Gastrocnemius medialis (tissue), 4 donors: ENCODE measurements around the gene SERTM2. TPM values are rescaled to one million over a fixed set of nuclear protein-coding genes. Genes with fewer than 3 reads are reported as not detected.

ENCODE experiments used
- ATAC-seq, 2 donors: fragments of 150-250 bp; one replicate each; pipeline ENCODE4 v1.9.1; 2016
- DNase-seq, 2 donors: peaks; one replicate each; pipeline ENCODE4 v3.0.0-alpha.2; 2019
- H3K27ac ChIP-seq, 4 donors: fragments of 200-600 bp; sonication (generic); 1 replicate in 1 of 4; 2 replicates in 3 of 4; pipeline ENCODE4 v1.5.1; 2016 to 2018; ENCODE audit warnings: mild to moderate bottlenecking in 2 of 4, moderate library complexity in 1 of 4
- H3K27me3 ChIP-seq, 3 donors: fragments of 200-600 bp; sonication (generic) in 2 of 3; 1 replicate in 1 of 3; 2 replicates in 2 of 3; pipeline versions ENCODE4 v1.5.1 to v1.6.0; 2016 to 2019; ENCODE audit warnings: mild to moderate bottlenecking in 1 of 3, moderate library complexity in 1 of 3
- H3K36me3 ChIP-seq, 2 donors: fragments of 200-600 bp; sonication (generic) in 1 of 2; one replicate each; pipeline ENCODE4 v1.5.1; 2017 to 2018
- H3K4me1 ChIP-seq, 2 donors: fragments of 200-600 bp; sonication (generic) in 1 of 2; one replicate each; pipeline ENCODE4 v1.5.1; 2016 to 2017; ENCODE audit warnings: mild to moderate bottlenecking in 2 of 2
- H3K4me3 ChIP-seq, 4 donors: fragments of 200-600 bp; sonication (generic) in 3 of 4; 1 replicate in 1 of 4; 2 replicates in 3 of 4; pipeline ENCODE4 v1.5.1; 2016 to 2019; ENCODE audit warnings: mild to moderate bottlenecking in 2 of 4
- H3K9me3 ChIP-seq, 3 donors: fragments of 200-600 bp; sonication (generic) in 2 of 3; 1 replicate in 1 of 3; 2 replicates in 2 of 3; pipeline ENCODE4 v1.5.1; 2016 to 2019
- CTCF ChIP-seq, 5 experiments: fragments of 450-650 bp in 3 of 5; fragments of 200-600 bp in 2 of 5; sonication (generic) in 2 of 5; IDR thresholded peaks in 4 of 5; conservative IDR thresholded peaks in 1 of 5; 1 replicate in 4 of 5; 2 replicates in 1 of 5; pipeline ENCODE4 v1.5.1; 2016 to 2019; ENCODE audit warnings: antibody characterized with exemption in 5 of 5, mild to moderate bottlenecking in 3 of 5, moderate library complexity in 3 of 5
- POLR2A ChIP-seq, 2 donors: fragments of 450-650 bp; IDR thresholded peaks; one replicate each; pipeline ENCODE4 v1.6.1; 2017; ENCODE audit warnings: antibody characterized with exemption in 2 of 2, mild to moderate bottlenecking in 2 of 2, moderate library complexity in 2 of 2
- in situ Hi-C, 4 donors: fragments of 200-750 bp; cut with MboI; loops; one replicate each; pipeline versions ENCODE4 v1.15.0 to v1.8.0; 2017; ENCODE audit warnings: low sequenced_read_pairs in 4 of 4
- intact Hi-C: fragments of 100-400 bp; cut with DNase I; formaldehyde crosslinking; loops from one replicate; pipeline ENCODE4 v1.15.1; 2023; ENCODE audit warnings: low total_unique reads
- total RNA-seq, 4 donors: library from RNA; depleted of rRNA; stranded (reverse); fragments of >200 nt; gene quantifications; one replicate each; pipeline versions ENCODE4 v1.1.0 to v1.2.3, GENCODE V29; 2016

SERTM2 gene
- total RNA-seq, 4 donors from 2014 or later = 0.04 TPM; not detected in 3

DNA sequence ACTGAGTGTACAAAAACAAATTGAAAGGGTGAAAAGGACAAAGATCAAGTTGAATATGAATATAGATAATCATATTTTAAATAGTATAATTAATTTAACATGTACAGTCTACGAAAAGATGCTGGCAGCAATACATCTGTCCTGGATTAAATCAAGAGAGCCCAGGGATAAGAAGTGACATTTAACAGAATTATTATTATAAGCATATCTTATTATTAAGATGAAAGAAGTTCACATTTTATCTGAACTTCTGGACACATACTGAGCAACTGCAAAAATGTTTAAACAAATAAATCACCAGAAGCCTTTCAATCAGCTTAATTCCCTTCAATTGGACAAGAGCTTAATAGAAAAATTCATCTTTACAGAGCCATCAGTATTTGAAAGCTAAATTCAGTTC, 50.4 kb downstream of the SERTM2 start:
- ATAC-seq (no peak), DNase-seq (no peak)
- Histone ChIP-seq H3K27me3 (no peaks in the 10 kb centered on the region), H3K27ac (no peak overlapping the region), H3K4me1 (no peaks in the 10 kb centered on the region), H3K36me3 (no peaks in the 10 kb centered on the region), H3K4me3 (no peak overlapping the region), H3K9me3 (no peaks in the 10 kb centered on the region)
- intact Hi-C loops = no loop called here
- TF ChIP-seq POLR2A (IDR thresholded peaks at IDR 0.05) (no peak), CTCF (IDR thresholded peaks at IDR 0.05 in 4 of 5, conservative IDR thresholded peaks at IDR 0.05 in 1 of 5) (no peak)
- in situ Hi-C loops = no loop called here

GRCh38 chrX:111567542-111568255, 56.3 kb downstream of the SERTM2 start:
- Histone ChIP-seq H3K27me3 (no peaks in the 10 kb centered on the region), H3K36me3 (no peaks in the 10 kb centered on the region), H3K4me1 (no peaks in the 10 kb centered on the region), H3K27ac (no peak overlapping the region), H3K4me3 (no peak overlapping the region), H3K9me3 (no peaks in the 10 kb centered on the region)
- no peak for TF ChIP-seq POLR2A (IDR thresholded peaks at IDR 0.05)
- no peak for TF ChIP-seq CTCF (IDR thresholded peaks at IDR 0.05 in 4 of 5, conservative IDR thresholded peaks at IDR 0.05 in 1 of 5)
- intact Hi-C loops (no loop called here), in situ Hi-C loops (no loop called here)
- no peak for DNase-seq
- no peak for ATAC-seq

DNA sequence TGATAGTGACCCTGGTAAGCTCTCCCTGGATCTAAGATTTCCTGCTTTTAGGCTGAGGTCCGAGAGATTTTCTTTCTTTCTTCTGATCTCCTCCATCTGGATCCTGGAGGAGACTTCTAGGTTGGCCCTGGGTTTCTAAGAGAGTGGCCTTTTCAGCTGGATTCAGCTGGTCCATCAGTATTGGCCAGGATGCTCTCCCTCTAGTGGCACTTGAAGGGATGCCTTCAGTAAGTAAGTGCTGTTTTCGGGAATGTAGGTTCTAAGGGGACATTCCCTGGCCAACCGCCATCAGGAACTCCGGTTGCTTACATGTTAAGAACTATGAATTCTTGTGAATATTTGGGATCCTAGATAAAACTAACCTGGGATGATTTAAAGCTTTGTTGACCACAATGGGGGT, 56.9 kb downstream of the SERTM2 start:
- no peaks in the 10 kb centered on the region for H3K4me1 ChIP-seq
- no peak for ATAC-seq
- no peak overlapping the region for H3K27ac ChIP-seq
- no peaks in the 10 kb centered on the region for H3K27me3 ChIP-seq
- DNase-seq = no peak
- no peak overlapping the region for H3K4me3 ChIP-seq
- H3K9me3 ChIP-seq = no peaks in the 10 kb centered on the region
- no peaks in the 10 kb centered on the region for H3K36me3 ChIP-seq
- intact Hi-C loops (no loop called here), in situ Hi-C loops (no loop called here)
- TF ChIP-seq CTCF (IDR thresholded peaks at IDR 0.05 in 4 of 5, conservative IDR thresholded peaks at IDR 0.05 in 1 of 5) (no peak), POLR2A (IDR thresholded peaks at IDR 0.05) (no peak)

DNA sequence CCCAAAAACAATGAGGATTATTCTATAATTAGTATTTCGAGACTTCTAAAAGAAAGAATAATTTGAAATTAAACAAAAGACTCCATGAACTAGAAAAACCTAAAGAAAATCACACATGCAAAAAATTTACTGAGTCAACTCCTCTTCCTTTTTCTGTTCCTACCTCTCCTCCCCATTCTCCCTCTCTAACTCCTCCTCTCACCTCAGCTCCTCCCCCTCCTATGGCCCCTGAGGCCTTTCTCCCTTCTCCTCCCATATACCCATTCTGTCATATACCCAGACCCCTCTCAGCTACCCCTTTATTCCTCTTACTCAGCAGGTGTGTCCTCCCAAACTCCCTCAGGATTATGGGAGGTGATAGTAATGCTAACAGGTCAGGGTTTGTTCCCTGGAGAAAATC, 57.4 kb downstream of the SERTM2 start:
- no peaks in the 10 kb centered on the region for H3K27me3 ChIP-seq
- DNase-seq (no peak), ATAC-seq (no peak)
- no peaks in the 10 kb centered on the region for H3K9me3 ChIP-seq
- H3K4me3 ChIP-seq = no peak overlapping the region
- H3K36me3 ChIP-seq = no peaks in the 10 kb centered on the region
- H3K4me1 ChIP-seq = no peaks in the 10 kb centered on the region
- H3K27ac ChIP-seq = no peak overlapping the region
- TF ChIP-seq CTCF (IDR thresholded peaks at IDR 0.05 in 4 of 5, conservative IDR thresholded peaks at IDR 0.05 in 1 of 5) (no peak), POLR2A (IDR thresholded peaks at IDR 0.05) (no peak)
- in situ Hi-C loops (no loop called here), intact Hi-C loops (no loop called here)

Other genes starting within 250 kb of the SERTM2 start
- 1 to 10 TPM in 1 of 4 donors, under 1 TPM in 2, not detected in 1; 0.31 to 1.2 (median 0.42) TPM for gene CAPN6, start 241.2 kb upstream of the SERTM2 start, total RNA-seq
- gene DCX, start 99.5 kb upstream of the SERTM2 start, total RNA-seq = not detected
- 10 to 100 TPM; 15.7 to 42.0 (median 18.7) TPM for gene ALG13, start 169.5 kb downstream of the SERTM2 start, total RNA-seq